HG03175 (cell line): ENCODE results near the gene KIF16B.

Source experiments
- ATAC-seq: cut with Tn5 transposase; IDR thresholded peaks from one replicate; pipeline ENCODE4 v1.9.1; 2021; ENCODE audit warnings: mild to moderate bottlenecking, moderate library complexity; ENCODE audit not compliant: unreplicated experiment

KIF16B gene, protein sequence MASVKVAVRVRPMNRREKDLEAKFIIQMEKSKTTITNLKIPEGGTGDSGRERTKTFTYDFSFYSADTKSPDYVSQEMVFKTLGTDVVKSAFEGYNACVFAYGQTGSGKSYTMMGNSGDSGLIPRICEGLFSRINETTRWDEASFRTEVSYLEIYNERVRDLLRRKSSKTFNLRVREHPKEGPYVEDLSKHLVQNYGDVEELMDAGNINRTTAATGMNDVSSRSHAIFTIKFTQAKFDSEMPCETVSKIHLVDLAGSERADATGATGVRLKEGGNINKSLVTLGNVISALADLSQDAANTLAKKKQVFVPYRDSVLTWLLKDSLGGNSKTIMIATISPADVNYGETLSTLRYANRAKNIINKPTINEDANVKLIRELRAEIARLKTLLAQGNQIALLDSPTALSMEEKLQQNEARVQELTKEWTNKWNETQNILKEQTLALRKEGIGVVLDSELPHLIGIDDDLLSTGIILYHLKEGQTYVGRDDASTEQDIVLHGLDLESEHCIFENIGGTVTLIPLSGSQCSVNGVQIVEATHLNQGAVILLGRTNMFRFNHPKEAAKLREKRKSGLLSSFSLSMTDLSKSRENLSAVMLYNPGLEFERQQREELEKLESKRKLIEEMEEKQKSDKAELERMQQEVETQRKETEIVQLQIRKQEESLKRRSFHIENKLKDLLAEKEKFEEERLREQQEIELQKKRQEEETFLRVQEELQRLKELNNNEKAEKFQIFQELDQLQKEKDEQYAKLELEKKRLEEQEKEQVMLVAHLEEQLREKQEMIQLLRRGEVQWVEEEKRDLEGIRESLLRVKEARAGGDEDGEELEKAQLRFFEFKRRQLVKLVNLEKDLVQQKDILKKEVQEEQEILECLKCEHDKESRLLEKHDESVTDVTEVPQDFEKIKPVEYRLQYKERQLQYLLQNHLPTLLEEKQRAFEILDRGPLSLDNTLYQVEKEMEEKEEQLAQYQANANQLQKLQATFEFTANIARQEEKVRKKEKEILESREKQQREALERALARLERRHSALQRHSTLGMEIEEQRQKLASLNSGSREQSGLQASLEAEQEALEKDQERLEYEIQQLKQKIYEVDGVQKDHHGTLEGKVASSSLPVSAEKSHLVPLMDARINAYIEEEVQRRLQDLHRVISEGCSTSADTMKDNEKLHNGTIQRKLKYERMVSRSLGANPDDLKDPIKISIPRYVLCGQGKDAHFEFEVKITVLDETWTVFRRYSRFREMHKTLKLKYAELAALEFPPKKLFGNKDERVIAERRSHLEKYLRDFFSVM (N-terminal part only)

DNA sequence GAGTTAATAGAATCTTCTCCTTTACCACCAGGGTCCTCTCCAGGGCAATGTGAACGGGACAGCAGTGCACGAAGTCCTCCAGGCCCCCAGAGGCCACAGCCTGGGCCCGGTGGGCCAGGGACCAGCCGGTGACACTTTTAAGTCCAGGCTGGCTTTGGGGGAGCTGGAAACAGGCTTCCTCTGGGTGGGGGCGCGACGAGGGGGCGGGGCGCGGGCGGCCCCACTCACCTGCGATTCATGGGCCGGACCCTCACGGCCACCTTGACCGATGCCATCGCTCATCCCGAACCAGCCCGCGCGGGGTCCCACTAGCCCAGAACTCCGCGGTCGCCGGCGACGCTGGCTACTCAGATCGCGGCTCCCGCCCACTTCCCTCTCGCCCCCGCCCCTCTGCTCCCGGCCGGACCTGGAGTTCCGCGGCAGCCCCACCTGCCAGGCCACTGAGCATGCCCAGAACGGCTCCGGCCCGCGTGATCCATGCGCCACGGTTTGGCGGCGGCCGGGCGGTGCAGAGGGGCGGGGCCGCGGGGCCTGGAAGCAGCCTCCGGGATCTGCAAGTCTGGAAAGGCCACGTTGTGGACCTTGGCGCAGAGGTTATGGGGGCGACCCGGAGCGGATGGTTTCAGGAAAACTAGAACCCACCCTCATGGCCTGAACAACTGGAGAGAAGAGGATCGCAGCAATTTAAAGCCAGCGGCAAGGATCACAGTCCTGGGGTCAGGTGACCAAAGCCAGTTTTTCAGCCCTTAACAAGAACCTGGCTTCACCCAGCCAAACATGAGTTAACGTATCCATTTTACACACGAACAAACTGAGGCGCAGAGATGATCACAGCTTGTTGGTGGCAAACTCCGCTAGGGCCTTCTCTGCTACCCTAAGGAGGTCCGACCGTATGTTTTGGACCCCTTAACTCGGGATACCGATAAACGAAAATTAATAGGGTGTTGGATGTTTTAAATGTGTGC, at the start of gene KIF16B:
Gene KIF16B, minus strand, starts transcription at position 448 of the 965 bp plus-strand sequence. Its CDS starts 173 bp downstream, at position 275.
- ATAC-seq: peak; percentile 85

DNA sequence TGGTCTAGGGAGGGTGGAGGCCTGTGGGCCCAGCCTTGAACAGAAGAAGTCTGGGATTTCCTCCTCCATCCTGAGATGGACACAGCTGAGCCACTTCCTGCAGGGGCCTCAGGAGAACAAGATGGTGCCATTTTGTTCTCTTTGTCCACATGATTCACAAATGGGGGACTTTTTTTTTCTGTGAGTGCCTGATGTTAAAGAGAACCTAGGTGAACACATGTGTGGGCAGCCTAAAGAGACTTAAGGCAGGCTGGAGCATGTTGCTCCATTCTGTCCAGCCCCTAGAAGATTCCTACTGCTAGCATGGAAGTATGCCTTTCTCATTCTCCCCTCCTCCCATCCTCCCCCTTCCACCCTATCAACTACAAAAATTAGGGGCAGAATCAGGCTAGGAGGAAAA, 49.3 kb upstream of the KIF16B start:
- ATAC-seq: no peak

DNA sequence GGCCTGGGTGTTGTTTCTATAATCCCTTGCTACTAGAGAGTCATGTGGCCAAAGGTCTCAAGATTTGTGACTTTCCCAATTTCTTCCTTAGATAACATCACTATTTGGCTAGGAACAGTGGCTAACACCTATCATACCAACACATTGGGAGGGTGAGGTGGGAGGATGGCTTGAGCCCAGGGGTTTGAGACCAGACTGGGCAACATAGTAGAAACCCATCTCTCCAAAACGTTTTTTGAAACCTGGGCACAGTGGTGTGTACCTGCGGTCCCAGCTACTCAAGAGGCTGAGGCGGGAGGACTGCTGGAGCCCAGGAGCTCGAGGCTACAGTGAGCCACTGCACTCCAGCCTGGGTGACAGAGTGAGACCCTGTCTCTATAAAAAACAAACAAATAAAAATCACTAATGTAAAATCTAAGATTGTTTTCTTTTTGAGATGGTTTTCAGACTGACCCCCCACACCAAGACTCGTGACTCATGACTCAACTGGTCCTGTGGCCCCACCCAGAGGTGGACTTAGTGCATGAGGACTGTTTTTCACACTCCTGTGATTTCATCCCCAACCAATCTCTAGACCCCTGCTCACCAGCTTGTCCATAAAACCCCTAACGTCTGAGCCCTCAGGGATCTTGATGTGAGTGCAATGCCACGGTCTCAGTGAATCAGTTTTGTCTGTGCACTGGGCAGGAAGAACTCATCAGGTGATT, 48.3 kb upstream of the KIF16B start:
- ATAC-seq: no peak

DNA sequence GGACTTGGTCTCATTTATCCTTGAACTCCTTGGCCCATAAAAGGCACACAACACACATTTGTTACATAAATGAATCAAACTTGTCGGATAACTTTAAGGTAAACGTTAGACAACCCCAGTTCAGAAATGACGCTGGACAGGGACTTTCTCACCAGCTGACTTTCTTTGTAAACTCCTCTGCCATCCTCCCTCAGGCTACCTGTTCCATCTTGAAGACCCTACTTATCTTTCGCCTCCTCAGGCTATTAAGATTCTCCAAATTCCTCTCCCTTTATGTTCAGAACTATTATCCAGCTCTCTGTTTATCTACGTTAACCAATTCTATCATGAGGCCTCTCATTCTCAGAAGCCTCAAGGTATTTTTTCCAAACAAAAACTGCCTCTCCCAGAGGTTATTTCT, 47.7 kb upstream of the KIF16B start:
- no peak for ATAC-seq

DNA sequence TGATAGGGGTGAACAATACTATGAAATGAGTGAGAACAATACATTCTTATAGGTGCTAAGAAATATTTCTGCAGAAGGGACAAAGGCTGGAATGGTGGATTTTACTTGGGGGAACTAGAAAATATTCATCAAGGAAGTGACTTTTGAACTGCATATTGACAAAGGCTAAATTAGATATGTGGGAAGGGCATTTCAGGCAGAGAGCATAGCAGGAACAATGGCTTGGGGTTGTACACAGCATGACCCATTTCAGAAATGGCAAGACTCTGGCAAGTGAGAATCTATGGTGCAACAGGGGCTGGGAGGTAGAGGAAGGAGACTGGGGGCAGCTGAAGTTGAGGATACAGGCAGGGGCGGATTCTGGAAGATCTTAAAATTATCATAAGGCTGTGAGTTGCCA, 46.7 kb upstream of the KIF16B start:
- ATAC-seq: no peak

DNA sequence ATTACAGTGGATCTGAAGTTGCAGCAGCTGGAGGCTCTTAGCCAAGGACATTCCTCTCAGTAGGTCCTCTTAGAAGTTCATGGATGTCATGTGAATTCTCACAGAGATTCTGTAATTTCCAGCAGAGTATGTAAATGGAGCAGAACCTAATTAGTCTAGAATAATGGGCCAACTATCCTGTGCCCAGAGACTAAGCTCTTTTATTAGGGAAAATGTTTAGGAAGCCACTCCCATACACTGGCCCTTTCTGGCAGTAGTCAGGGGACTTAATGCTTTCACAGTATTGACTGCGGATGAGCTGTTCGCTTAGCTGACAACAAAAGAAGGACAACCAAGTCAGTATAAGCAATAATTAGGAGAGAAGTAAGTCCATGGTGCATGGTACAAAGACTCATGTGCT, 43.8 kb upstream of the KIF16B start:
- no peak for ATAC-seq

DNA sequence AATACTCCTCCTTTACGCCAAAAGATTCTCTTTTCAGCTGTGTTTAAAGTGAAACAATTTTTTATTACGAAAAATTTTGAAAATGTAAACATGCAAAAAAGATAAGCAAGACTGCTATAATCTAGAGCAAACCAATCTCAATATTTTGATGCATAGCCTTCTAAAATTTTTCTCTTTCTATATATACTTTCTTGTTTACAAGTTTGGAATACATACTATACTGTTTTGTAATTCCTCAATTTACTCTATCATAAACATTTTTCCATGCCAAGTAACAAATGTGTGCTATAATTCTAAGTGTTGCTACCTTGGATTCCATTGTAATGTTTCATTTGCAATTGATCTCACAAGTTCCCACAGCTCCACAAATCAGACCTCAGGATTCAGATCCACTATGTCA, 43.1 kb upstream of the KIF16B start:
- ATAC-seq: no peak

DNA sequence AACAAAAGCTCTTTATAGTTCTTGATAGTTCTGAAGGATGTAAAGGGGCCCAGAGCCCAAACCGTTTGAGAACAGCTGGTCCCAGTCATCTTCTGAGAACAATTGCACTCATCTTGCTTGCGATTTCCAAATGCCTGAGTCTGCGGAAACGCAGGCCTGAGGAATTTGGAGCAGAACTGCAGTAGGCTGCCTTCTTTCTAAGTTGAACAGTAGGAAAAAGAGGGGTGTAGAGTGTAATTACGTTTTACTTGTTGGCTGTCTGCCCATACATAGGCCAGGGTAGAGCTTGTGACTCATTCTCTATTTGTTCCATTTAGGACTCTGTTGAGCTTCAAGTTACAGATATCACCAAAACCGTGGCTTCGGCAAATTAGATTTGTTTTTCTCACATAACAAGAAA, 42.0 kb upstream of the KIF16B start:
- no peak for ATAC-seq

DNA sequence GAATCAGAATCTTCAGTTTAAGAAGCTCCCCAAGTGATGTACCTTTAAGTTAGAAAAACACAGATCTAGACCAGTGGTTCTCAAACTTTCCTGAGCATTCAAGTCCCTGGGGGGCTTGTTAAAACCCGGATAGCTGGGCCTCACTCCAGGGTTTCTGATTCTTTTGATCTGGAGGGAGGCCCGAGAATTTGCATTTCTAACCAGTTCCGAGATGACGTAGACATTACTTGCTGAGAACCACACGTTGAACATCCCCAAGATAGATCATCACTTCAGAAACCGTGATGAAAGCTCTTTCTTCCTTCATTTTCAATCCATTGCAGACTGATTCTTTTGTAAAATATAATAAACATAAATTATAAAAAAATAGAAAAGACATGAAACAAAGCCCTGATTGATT, 40.7 kb upstream of the KIF16B start:
- no peak for ATAC-seq

DNA sequence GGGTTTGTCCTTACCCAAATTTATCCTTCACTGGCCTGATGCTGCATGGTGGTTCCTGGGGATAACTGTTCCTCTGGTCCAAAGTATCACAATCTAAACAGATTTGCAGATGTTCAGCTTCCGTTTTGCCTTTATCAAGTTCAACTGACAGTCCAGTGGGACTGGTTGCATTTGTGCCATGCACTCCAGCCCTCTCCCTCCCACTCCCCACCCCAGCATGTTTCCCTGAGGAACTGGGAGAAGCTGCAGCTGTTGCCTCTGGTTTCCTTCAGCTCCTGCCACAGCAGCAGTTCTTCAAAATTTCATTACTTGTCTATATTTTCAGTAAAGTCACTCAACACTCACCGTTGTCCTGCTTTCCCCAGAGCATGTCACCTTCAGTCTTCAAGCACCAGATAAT, 39.5 kb upstream of the KIF16B start:
- ATAC-seq: no peak

DNA sequence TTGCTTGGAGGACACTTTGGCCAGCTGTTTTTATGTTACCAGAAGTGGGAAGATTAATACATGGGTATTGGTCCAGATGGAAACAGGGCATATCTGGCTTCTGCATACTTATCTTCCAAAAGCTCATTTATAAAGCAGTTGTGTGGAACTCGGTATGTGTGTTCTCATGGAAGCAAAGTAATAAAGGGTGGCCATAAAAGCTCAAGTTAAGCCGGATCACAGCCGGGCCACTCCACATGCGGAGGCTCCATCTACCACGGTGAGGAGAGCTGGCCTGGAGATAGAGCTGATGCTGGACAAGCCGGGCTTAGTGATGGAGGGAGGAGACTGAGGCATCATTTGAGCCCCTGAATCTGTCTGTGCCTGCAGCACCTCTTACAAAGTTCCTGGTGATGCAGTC, 38.6 kb upstream of the KIF16B start:
- no peak for ATAC-seq

DNA sequence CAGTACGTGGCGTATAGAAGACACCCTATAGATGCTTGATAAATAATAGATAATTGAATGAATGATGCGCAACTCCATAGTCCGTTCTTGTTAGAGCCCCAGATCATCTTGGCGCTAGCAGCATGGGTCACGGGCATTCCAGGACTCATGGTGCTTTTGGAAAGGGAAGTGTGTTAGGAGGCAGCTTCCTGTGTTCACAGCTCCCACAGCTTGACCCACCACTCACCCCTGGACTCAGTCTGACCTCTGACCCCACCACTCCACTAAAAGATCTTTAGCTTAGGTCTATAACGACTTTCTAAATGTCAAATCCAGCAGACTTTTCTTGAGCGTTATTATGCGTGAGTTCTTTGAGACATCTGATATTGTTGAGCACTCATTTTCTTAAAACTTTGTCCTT, 35.8 kb upstream of the KIF16B start:
- ATAC-seq: no peak

DNA sequence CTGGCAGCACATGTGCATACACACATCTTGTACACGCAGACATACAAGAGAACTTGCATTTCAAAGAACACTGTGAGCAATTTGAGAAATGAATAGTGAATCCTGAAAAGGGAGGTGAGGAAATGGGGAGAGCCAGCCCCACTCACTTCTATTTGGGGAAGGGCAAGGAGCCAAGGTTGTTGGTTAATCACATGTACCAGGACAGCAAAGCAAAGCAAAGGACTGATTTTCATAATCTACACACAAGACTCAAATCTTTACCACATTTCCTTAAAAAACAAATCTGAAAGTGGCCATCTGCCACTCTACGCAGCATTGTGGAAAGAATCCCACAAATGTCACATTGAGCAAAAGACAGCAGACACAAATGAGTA, 35.0 kb upstream of the KIF16B start:
- ATAC-seq: no peak

DNA sequence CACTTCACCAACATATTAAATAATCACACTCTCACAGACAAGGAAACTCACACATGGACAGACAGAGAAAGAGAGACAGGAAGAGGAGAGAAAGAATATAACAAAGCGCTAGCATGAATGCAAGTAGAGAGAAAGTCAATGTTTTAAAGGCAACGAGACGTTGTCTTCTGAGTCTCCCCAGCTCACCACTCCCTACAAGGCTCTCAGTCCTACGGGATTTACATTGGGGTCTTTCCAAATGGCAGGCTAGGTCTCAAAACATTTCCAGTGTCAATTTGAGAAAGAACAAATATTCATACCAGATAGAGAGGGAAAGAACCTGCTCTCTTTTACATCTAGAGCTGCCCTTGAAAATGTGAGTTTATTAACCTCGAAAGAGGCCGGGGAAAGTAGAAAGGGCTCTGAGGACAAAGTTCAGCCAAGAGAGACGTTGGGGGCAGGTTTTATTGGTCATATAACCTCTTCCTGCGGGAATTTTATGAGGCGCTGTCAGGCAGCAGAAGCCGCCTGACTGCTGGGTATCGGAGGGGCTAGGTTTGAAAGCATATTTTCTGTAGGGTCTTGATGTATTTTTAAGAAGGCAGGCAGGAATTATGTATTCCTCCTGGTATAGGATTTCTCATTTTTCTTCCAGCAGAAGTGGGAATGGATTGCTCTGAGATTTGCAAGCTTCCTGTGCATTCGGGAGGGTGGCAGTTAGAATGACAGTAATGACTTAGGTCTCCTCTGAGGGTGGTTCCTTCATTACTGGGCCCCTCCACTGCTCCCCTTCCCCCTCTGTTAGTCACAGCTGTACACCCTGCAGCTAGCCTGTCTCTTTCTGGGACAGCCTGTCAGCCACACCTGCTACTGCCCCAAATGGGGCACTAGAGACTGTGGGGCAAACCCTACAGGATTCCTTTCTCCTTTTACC, 34.4 kb upstream of the KIF16B start:
- no peak for ATAC-seq

DNA sequence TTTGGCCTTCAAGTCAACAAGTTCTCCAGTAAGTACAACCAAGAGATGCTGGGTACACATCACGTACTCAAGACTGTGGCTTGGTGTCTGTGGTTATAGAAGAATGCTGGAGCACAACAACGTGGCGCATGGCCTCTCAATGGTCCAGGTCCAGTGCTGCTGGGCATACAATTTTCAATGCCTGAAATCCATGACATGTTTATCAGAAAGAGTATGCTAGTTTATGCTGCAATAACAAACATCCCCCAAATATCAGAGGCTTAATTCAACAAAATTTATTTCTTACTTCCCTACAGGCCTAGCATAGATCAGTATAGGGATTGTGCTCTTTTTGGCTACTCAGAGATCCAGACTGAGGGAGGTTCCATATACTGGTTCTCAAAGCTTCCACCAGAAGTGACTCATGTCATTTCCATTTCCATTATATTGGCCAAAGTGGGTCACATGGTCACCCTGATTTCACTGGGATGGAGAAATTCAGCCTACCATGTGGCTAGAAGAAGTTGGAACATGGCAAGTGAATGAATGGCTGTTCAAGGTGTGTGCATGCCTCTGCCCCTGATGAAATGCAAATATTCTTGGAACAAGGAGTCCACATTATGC, 33.3 kb upstream of the KIF16B start:
- no peak for ATAC-seq

DNA sequence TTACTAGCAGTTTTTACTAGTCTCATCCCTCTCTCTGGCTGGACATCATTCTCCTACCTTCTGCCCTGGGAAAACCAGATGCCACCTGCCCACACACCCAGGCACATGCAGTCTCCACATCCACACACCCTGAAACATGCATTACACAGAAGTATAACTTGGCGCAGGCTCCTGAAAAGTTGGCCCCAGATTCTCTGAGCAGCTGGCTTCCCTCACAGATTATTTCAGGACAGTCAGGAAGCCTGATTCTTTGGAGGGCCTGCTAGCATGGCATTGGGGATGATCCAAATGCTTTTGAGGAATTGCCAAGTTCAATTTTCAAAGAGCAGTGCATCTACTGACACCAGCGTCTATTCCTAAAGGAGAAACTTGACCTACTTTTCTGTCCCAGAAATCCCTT, 27.8 kb upstream of the KIF16B start:
- ATAC-seq: no peak

DNA sequence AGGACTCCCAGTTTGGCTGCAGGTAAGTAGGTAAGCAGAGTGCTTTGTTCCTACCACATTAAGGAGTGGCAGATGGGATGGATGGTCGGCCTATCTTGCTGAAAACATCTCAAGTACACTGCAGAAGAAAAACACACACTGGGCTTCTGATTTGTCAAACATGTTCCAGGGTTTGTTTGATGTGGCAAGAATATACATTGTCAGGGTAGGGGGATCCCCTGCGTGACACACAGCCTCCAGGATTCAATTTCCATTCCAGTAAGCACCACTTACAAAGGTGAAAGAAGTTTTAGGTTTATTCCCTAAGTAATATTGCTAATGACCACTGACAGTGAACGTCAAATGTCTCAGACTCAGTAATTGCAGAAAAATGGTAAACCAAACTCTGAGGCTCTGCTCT, 26.0 kb upstream of the KIF16B start:
- no peak for ATAC-seq

DNA sequence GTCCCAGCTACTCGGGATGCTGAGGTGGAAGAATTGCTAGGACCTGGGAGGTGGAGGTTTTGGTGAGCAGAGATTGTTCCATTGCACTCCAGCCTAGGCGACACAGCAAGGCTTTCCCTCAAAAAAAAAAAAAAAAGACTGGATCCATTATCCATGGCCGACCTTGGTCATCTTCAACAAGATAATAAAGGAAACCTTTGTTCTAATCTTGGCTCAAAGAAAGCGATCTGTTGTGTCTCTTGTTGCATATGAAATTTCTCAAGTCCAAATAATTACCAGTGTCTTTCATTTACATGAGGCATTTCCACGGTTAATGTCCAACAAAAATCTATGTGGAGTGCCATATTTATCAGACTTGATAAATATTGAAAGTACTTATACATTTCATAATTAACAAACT, 23.7 kb upstream of the KIF16B start:
- ATAC-seq: no peak
